Measurements from ENCODE around the gene TMEM170A. TPM values are rescaled to one million over a fixed set of nuclear protein-coding genes. Genes with fewer than 3 reads are reported as not detected.

Gene TMEM170A
- total and polyA plus RNA-seq, 2 of the 13 experiments (the other 11 are each of a cell fraction or from before 2014, with no cell fraction given), result 35.7 to 39.7 TPM

DNA sequence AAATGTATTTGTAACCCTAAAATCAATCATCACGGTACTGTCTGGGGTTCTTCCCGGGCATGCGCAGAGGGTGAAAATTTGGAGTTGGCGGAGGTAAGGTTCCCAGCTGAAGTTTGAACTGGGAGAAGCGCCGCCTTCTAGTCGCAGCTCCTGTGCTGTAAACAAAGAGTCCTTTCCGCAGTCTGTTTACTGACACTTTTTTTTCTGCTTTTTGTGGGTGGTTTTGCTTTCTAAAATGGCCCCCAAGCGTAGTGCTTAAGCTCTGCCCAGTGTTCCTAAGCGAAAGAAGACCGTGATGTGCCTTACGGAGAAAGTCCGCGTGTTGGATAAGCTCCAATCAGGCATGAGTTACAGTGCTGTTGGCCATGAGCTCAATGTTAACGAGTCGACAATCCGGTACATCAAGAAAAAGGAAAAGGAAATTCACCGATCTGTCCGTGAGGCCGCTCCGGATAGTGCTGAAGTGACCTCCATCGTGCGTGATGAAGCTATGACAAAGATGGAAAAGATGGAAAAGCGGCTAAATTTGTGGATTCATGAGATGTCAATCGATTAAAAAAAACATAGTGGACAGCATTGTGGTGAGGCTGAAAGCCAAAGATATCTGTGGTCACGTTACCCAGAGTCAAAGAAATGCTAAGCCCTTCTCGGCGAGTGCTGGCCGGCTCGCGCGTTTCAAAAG lies 30.6 kb downstream of the TMEM170A start (continued):
- no peak for TF ChIP-seq ZNF646 (CRISPR knock-in tag; IDR thresholded peaks at IDR 0.05)
- TF ChIP-seq, protein P1, sequence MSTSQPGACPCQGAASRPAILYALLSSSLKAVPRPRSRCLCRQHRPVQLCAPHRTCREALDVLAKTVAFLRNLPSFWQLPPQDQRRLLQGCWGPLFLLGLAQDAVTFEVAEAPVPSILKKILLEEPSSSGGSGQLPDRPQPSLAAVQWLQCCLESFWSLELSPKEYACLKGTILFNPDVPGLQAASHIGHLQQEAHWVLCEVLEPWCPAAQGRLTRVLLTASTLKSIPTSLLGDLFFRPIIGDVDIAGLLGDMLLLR (CRISPR knock-in tag; IDR thresholded peaks at IDR 0.05), result no peak
- no peak for TF ChIP-seq TBL1XR1 (IDR thresholded peaks at IDR 0.05; ENCODE audit: borderline replicate concordance, low read length, partially characterized antibody)
- TF ChIP-seq, protein P2, sequence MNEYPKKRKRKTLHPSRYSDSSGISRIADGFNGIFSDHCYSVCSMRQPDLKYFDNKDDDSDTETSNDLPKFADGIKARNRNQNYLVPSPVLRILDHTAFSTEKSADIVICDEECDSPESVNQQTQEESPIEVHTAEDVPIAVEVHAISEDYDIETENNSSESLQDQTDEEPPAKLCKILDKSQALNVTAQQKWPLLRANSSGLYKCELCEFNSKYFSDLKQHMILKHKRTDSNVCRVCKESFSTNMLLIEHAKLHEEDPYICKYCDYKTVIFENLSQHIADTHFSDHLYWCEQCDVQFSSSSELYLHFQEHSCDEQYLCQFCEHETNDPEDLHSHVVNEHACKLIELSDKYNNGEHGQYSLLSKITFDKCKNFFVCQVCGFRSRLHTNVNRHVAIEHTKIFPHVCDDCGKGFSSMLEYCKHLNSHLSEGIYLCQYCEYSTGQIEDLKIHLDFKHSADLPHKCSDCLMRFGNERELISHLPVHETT (CRISPR knock-in tag; conservative IDR thresholded peaks at IDR 0.05), result 0 out of 2 replicates have a peak, but pooled peaks have one; percentile 20
- TF ChIP-seq ZNF563 (CRISPR knock-in tag; IDR thresholded peaks at IDR 0.05), result peak; percentile 75
- no peak for TF ChIP-seq ZNF549 (CRISPR knock-in tag; IDR thresholded peaks at IDR 0.05)
- TF ChIP-seq, protein P3, sequence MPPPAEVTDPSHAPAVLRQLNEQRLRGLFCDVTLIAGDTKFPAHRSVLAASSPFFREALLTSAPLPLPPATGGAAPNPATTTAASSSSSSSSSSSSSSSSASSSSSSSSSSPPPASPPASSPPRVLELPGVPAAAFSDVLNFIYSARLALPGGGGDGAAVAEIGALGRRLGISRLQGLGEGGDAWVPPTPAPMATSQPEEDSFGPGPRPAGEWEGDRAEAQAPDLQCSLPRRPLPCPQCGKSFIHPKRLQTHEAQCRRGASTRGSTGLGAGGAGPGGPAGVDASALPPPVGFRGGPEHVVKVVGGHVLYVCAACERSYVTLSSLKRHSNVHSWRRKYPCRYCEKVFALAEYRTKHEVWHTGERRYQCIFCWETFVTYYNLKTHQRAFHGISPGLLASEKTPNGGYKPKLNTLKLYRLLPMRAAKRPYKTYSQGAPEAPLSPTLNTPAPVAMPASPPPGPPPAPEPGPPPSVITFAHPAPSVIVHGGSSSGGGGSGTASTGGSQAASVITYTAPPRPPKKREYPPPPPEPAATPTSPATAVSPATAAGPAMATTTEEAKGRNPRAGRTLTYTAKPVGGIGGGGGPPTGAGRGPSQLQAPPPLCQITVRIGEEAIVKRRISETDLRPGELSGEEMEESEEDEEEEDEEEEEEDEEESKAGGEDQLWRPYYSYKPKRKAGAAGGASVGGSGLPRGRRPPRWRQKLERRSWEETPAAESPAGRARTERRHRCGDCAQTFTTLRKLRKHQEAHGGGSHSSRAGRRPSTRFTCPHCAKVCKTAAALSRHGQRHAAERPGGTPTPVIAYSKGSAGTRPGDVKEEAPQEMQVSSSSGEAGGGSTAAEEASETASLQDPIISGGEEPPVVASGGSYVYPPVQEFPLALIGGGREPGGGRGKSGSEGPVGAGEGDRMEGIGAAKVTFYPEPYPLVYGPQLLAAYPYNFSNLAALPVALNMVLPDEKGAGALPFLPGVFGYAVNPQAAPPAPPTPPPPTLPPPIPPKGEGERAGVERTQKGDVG (CRISPR knock-in tag; IDR thresholded peaks at IDR 0.05; ENCODE audit: borderline replicate concordance), result no peak
- no peak for TF ChIP-seq GABPA (IDR thresholded peaks at IDR 0.05; ENCODE audit: low read depth, low read length)
- 0 out of 2 replicates have a peak, but pooled peaks have one; percentile 23 for TF ChIP-seq GABPA (CRISPR knock-in tag; IDR thresholded peaks at IDR 0.05; ENCODE audit: low read depth)
- no peak for TF ChIP-seq SUZ12 (IDR thresholded peaks at IDR 0.05; ENCODE audit: low read depth, low read length)
- no peak for TF ChIP-seq ZNF609 (CRISPR knock-in tag; IDR thresholded peaks at IDR 0.05; ENCODE audit: borderline replicate concordance)
